GM21619 (cell line): ENCODE results near the gene FARS2.

Experiments
- ATAC-seq: cut with Tn5 transposase; IDR thresholded peaks from one replicate; pipeline ENCODE4 v1.9.1; 2021; ENCODE audit not compliant: unreplicated experiment

FARS2 gene

GRCh38 chr6:5459346-5459745, 198.0 kb downstream of the FARS2 start:
- no peak for ATAC-seq

GRCh38 chr6:5461365-5461764, 200.1 kb downstream of the FARS2 start:
- ATAC-seq: no peak

GRCh38 chr6:5462856-5463255, 201.5 kb downstream of the FARS2 start:
- ATAC-seq: no peak

GRCh38 chr6:5463690-5464089, 202.4 kb downstream of the FARS2 start:
- no peak for ATAC-seq

- ATAC-seq: no peak
Observed at GRCh38 chr6:5464099-5464885, 203.0 kb downstream of the FARS2 start.

- ATAC-seq: no peak
Observed at GRCh38 chr6:5466281-5467136, 205.2 kb downstream of the FARS2 start.

GRCh38 chr6:5468586-5468985, 207.3 kb downstream of the FARS2 start:
- no peak for ATAC-seq

- no peak for ATAC-seq
Observed at GRCh38 chr6:5469101-5469846, 208.0 kb downstream of the FARS2 start.

GRCh38 chr6:5471044-5471443, 209.7 kb downstream of the FARS2 start:
- ATAC-seq: peak; percentile 56

GRCh38 chr6:5471637-5472398, 210.5 kb downstream of the FARS2 start:
- no peak for ATAC-seq

GRCh38 chr6:5472571-5472970, 211.3 kb downstream of the FARS2 start:
- no peak for ATAC-seq

- no peak for ATAC-seq
Observed at GRCh38 chr6:5475779-5476178, 214.5 kb downstream of the FARS2 start.

- ATAC-seq: no peak
Observed at GRCh38 chr6:5478380-5478779, 217.1 kb downstream of the FARS2 start.

GRCh38 chr6:5481033-5481432, 219.7 kb downstream of the FARS2 start:
- ATAC-seq: no peak

- no peak for ATAC-seq
Observed at GRCh38 chr6:5481750-5482149, 220.4 kb downstream of the FARS2 start.

- no peak for ATAC-seq
Observed at GRCh38 chr6:5482619-5483018, 221.3 kb downstream of the FARS2 start.

- ATAC-seq: no peak
Observed at GRCh38 chr6:5484692-5485091, 223.4 kb downstream of the FARS2 start.

GRCh38 chr6:5486214-5486613, 224.9 kb downstream of the FARS2 start:
- ATAC-seq: peak; percentile 94

- ATAC-seq: no peak
Observed at GRCh38 chr6:5490501-5491069, 229.3 kb downstream of the FARS2 start.

- ATAC-seq: no peak
Observed at GRCh38 chr6:5492356-5492755, 231.0 kb downstream of the FARS2 start.
